Spleen (tissue), 11 donors: Measurements from ENCODE around the gene GEMIN2. TPM values are rescaled to one million over a fixed set of nuclear protein-coding genes. Genes with fewer than 3 reads are reported as not detected.

Experiments used
- DNase-seq: peaks from one replicate; pipeline ENCODE4 v3.0.0-alpha.2; 2020
- H3K27ac ChIP-seq, 8 donors: fragments of 200-600 bp; sonication (generic) in 7 of 8; 1 replicate in 4 of 8; 2 replicates in 4 of 8; pipeline versions ENCODE4 v1.5.0 to v1.8.0; 2016 to 2021; ENCODE audit warnings: inconsistent platforms in 4 of 8, mild to moderate bottlenecking in 4 of 8, moderate library complexity in 1 of 8
- H3K27me3 ChIP-seq, 7 donors: fragments of 200-600 bp; sonication (generic) in 6 of 7; replicated peaks in 1 of 7; 1 replicate in 4 of 7; 2 replicates in 3 of 7; pipeline versions ENCODE4 v1.5.0 to v1.8.0; 2016 to 2021; ENCODE audit warnings: inconsistent platforms in 3 of 7, mild to moderate bottlenecking in 1 of 7
- H3K36me3 ChIP-seq, 6 donors: fragments of 200-600 bp; sonication (generic) in 5 of 6; 1 replicate in 4 of 6; 2 replicates in 2 of 6; pipeline versions ENCODE4 v1.5.0 to v1.8.0; 2016 to 2021; ENCODE audit warnings: inconsistent platforms in 2 of 6
- H3K4me1 ChIP-seq, 6 donors: fragments of 200-600 bp; sonication (generic) in 5 of 6; 1 replicate in 3 of 6; 2 replicates in 3 of 6; pipeline versions ENCODE4 v1.5.0 to v1.8.0; 2016 to 2021; ENCODE audit warnings: inconsistent platforms in 3 of 6
- H3K4me3 ChIP-seq, 8 donors: fragments of 200-600 bp; sonication (generic) in 7 of 8; 1 replicate in 4 of 8; 2 replicates in 4 of 8; pipeline versions ENCODE4 v1.5.0 to v1.8.0; 2016 to 2021; ENCODE audit warnings: inconsistent platforms in 4 of 8, mild to moderate bottlenecking in 4 of 8, moderate library complexity in 2 of 8
- H3K9me3 ChIP-seq, 8 donors: fragments of 200-600 bp; sonication (generic) in 7 of 8; 1 replicate in 4 of 8; 2 replicates in 4 of 8; pipeline versions ENCODE4 v1.5.0 to v1.8.0; 2016 to 2021; ENCODE audit warnings: inconsistent platforms in 4 of 8
- POLR2A ChIP-seq, 3 donors: fragments of 450-650 bp; IDR thresholded peaks; one replicate each; pipeline ENCODE4 v1.5.1; 2017; ENCODE audit warnings: antibody characterized with exemption in 3 of 3, mild to moderate bottlenecking in 1 of 3
- POLR2AphosphoS5 ChIP-seq, 3 donors: sonication (generic); formaldehyde crosslinking; IDR thresholded peaks; one replicate each; pipeline ENCODE4 v1.5.1; 2017; ENCODE audit warnings: antibody characterized with exemption in 3 of 3
- WGBS, 5 donors: extraction: QIAGEN DNeasy Blood & Tissue Kit in 3 of 5; methylation state at CpG; one replicate each; pipeline versions ENCODE4 v1.1.5 to v1.1.7; 2013 to 2018; 5-methylcytosine and 5-hydroxymethylcytosine counted together
- intact Hi-C: fragments of 100-400 bp; cut with DNase I; formaldehyde crosslinking; loops from one replicate; pipeline ENCODE4 v1.15.0; 2023; ENCODE audit warnings: low total_unique reads
- polyA plus RNA-seq, 3 donors: library from polyadenylated mRNA; stranded (reverse); fragments of 200-250 nt; gene quantifications; one replicate each; pipeline ENCODE4 v1.2.1, GENCODE V29; 2013
- total RNA-seq, 7 donors: library from RNA; depleted of rRNA in 3 of 7; stranded (reverse); fragments of >200 nt in 3 of 7; fragmentation: NEBNext Ultra II Directional in 4 of 7; extraction: Animal tissue kit (Norgen Biotek cat#: 25700) in 4 of 7; gene quantifications; one replicate each; pipeline versions ENCODE4 v1.1.0 to v1.2.1, GENCODE V29; 2016 to 2021
- TF ChIP-seq, protein P1 (sequence below), 11 experiments: fragments of 200-600 bp in 7 of 11; fragments of 450-650 bp in 4 of 11; sonication (generic) in 4 of 11; IDR thresholded peaks in 8 of 11; conservative IDR thresholded peaks in 3 of 11; 1 replicate in 7 of 11; 2 replicates in 4 of 11; pipeline versions ENCODE4 v1.4.0 to v1.8.0; 2016 to 2021; ENCODE audit warnings: antibody characterized with exemption in 11 of 11, inconsistent platforms in 4 of 11, mild to moderate bottlenecking in 1 of 11
- donor health status: healthy with polysubstance abuse.
- donor health status: DM: no; HTN: no; CAD: no; lungs with moderate emphysema.
- donor health status: DM: no; HTN: no; CAD: no.
- donor health status: Bipolar disorder and iron deficiency.
- donor health status: healthy.
- donor health status: DM: no; HTN: no; CAD: no.
- donor health status: DM: yes; HTN: yes; CAD: no.

The GEMIN2 gene
- total and polyA plus RNA-seq, 10 donors: 8.4 to 20.8 (median 13.2) TPM

DNA sequence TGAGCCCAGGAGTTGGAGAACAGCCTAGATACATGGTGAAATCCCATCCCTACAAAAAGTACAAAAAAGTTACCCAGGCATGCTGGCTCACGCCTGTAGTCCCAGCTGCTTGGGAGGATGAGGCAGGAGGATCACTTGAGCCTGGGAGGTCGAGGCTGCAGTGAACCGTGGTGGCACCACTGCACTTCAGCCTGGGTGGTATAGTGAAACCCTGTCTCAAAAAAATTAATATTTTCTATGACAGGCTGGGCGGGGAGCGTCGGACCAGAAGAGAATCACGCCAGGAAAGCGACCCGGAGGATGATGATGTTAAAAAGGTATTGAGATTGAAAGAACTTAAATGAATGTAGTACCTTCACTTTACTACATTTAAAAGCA lies 63.0 kb downstream of the GEMIN2 start:
- Histone ChIP-seq H3K36me3 (peaks cover 2 to 61% (median 57%) of the 10 kb centered on the region in 6 donors), H3K27me3 (no peaks in the 10 kb centered on the region), H3K4me3 (no peak overlapping the region), H3K27ac (no peak overlapping the region), H3K4me1 (peaks cover 13 to 75% (median 44%) of the 10 kb centered on the region in 6 donors), H3K9me3 (no peaks in the 10 kb centered on the region)
- TF ChIP-seq POLR2A (IDR thresholded peaks at IDR 0.05) (no peak), POLR2AphosphoS5 (IDR thresholded peaks at IDR 0.05) (no peak)
- TF ChIP-seq, protein P1, sequence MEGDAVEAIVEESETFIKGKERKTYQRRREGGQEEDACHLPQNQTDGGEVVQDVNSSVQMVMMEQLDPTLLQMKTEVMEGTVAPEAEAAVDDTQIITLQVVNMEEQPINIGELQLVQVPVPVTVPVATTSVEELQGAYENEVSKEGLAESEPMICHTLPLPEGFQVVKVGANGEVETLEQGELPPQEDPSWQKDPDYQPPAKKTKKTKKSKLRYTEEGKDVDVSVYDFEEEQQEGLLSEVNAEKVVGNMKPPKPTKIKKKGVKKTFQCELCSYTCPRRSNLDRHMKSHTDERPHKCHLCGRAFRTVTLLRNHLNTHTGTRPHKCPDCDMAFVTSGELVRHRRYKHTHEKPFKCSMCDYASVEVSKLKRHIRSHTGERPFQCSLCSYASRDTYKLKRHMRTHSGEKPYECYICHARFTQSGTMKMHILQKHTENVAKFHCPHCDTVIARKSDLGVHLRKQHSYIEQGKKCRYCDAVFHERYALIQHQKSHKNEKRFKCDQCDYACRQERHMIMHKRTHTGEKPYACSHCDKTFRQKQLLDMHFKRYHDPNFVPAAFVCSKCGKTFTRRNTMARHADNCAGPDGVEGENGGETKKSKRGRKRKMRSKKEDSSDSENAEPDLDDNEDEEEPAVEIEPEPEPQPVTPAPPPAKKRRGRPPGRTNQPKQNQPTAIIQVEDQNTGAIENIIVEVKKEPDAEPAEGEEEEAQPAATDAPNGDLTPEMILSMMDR (IDR thresholded peaks at IDR 0.05 in 8 of 11, conservative IDR thresholded peaks at IDR 0.05 in 3 of 11): no peak
- intact Hi-C loops: loop anchor here (5.0 kb wide), 2 partner anchors 75 to 255 kb away; partner anchors contain the start of genes FBXO33 and SEC23A
- WGBS, 5 donors: 87 to 96% (median 93%) methylated on average over 9 of the region's 9 CpGs
- no peak for DNase-seq

DNA sequence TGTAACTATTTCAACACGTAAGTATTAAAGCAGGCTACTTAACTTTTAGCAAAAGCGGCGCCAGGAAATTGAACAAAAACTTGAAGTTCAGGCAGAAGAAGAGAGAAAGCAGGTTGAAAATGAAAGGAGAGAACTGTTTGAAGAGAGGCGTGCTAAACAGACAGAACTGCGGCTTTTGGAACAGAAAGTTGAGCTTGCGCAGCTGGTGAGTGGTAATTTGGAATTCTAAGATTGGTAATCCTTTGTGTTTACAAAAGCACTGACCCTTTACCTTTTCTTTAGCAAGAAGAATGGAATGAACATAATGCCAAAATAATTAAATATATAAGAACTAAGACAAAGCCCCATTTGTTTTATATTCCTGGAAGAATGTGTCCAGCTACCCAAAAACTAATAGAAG lies 64.9 kb downstream of the GEMIN2 start:
- peaks cover 13 to 81% (median 47%) of the 10 kb centered on the region in 6 donors for H3K4me1 ChIP-seq
- intact Hi-C loops: loop anchor here (5.0 kb wide), 2 partner anchors 77 to 253 kb away; partner anchors contain the start of genes FBXO33 and SEC23A
- H3K36me3 ChIP-seq: peaks cover 2 to 80% (median 72%) of the 10 kb centered on the region in 6 donors
- no peaks in the 10 kb centered on the region for H3K9me3 ChIP-seq
- no peak for DNase-seq
- H3K4me3 ChIP-seq: no peak overlapping the region
- no peaks in the 10 kb centered on the region for H3K27me3 ChIP-seq
- 93 to 97% (median 96%) methylated on average over 6 of the region's 6 CpGs for WGBS, 5 donors
- TF ChIP-seq, protein P1 (IDR thresholded peaks at IDR 0.05 in 8 of 11, conservative IDR thresholded peaks at IDR 0.05 in 3 of 11): no peak
- TF ChIP-seq POLR2A (IDR thresholded peaks at IDR 0.05) (no peak), POLR2AphosphoS5 (IDR thresholded peaks at IDR 0.05) (no peak)
- H3K27ac ChIP-seq: no peak overlapping the region

DNA sequence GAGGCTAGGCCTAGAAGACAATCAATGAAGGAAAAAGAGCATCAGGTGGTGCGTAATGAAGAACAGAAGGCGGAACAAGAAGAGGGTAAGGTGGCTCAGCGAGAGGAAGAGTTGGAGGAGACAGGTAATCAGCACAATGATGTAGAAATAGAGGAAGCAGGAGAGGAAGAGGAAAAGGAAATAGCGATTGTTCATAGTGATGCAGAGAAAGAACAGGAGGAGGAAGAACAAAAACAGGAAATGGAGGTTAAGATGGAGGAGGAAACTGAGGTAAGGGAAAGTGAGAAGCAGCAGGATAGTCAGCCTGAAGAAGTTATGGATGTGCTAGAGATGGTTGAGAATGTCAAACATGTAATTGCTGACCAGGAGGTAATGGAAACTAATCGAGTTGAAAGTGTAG lies 66.4 kb downstream of the GEMIN2 start:
- Histone ChIP-seq H3K4me1 (peaks cover 13 to 76% (median 45%) of the 10 kb centered on the region in 6 donors), H3K27me3 (no peaks in the 10 kb centered on the region)
- intact Hi-C loops: no loop called here

DNA sequence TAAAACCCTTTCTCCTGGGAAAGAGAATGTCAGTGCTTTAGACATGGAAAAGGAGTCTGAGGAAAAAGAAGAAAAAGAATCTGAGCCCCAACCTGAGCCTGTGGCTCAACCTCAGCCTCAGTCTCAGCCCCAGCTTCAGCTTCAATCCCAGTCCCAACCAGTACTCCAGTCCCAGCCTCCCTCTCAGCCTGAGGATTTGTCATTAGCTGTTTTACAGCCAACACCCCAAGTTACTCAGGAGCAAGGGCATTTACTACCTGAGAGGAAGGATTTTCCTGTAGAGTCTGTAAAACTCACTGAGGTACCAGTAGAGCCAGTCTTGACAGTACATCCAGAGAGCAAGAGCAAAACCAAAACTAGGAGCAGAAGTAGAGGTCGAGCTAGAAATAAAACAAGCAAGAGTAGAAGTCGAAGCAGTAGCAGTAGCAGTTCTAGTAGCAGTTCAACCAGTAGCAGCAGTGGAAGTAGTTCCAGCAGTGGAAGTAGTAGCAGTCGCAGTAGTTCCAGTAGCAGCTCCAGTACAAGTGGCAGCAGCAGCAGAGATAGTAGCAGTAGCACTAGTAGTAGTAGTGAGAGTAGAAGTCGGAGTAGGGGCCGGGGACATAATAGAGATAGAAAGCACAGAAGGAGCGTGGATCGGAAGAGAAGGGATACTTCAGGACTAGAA lies 67.0 kb downstream of the GEMIN2 start:
- no peak for DNase-seq
- peak overlapping the region in 3 of 8 donors; percentile 30 to 47 (median 43) for H3K27ac ChIP-seq
- peaks cover 2 to 99% (median 84%) of the 10 kb centered on the region in 6 donors for H3K36me3 ChIP-seq
- no peak for TF ChIP-seq POLR2A (IDR thresholded peaks at IDR 0.05)
- peak in 1 of 3 donors; percentile 41 for TF ChIP-seq POLR2AphosphoS5 (IDR thresholded peaks at IDR 0.05)
- TF ChIP-seq, protein P1 (IDR thresholded peaks at IDR 0.05 in 8 of 11, conservative IDR thresholded peaks at IDR 0.05 in 3 of 11): no peak
- no peaks in the 10 kb centered on the region for H3K9me3 ChIP-seq
- H3K4me3 ChIP-seq: no peak overlapping the region
- 89 to 96% (median 93%) methylated on average over 7 of the region's 7 CpGs for WGBS, 5 donors
- intact Hi-C loops: no loop called here
- H3K27me3 ChIP-seq: no peaks in the 10 kb centered on the region
- peaks cover 13 to 71% (median 40%) of the 10 kb centered on the region in 6 donors for H3K4me1 ChIP-seq

More for the DNA sequence above, 66.4 kb downstream of the GEMIN2 start:
- Histone ChIP-seq H3K36me3 (peaks cover 2 to 95% (median 84%) of the 10 kb centered on the region in 6 donors), H3K4me3 (no peak overlapping the region), H3K9me3 (no peaks in the 10 kb centered on the region), H3K27ac (peak overlapping the region in 3 of 8 donors; percentile 30 to 47 (median 43))
- WGBS, 5 donors: 74 to 83% (median 78%) methylated on average over 5 of the region's 5 CpGs
- no peak for DNase-seq
- TF ChIP-seq POLR2AphosphoS5 (IDR thresholded peaks at IDR 0.05) (no peak), POLR2A (IDR thresholded peaks at IDR 0.05) (no peak)
- TF ChIP-seq, protein P1 (IDR thresholded peaks at IDR 0.05 in 8 of 11, conservative IDR thresholded peaks at IDR 0.05 in 3 of 11): no peak
